Panc1 (cell line): ENCODE results near the gene ZSWIM8. TPM values are rescaled to one million over a fixed set of nuclear protein-coding genes. Genes with fewer than 3 reads are reported as not detected.

Experiments
- ATAC-seq: fragments of 200-7000 bp; cut with Tn5 transposase; 2 replicates; pipeline ENCODE4 v1.9.1; 2020; ENCODE audit warnings: mild to moderate bottlenecking, moderate library complexity
- BruUV-seq: library from RNA; stranded (reverse); fragments of 400-500 nt; replicated peaks from 2 replicates; lab custom pipeline; 2021; lab: Mats Ljungman, UMichigan
- CTCF ChIA-PET: fragments of 300-600 bp; sonication (Branson Sonifier 250); formaldehyde crosslinking; loops from one replicate; lab custom pipeline; 2022; ENCODE audit warnings: antibody characterized with exemption; lab: Charles Lee
- POLR2A ChIA-PET: fragments of 300-600 bp; sonication (Branson Sonifier 250); formaldehyde crosslinking; loops from one replicate; lab custom pipeline; 2022; ENCODE audit warnings: antibody characterized with exemption; lab: Charles Lee
- DNase-seq: peaks from one replicate; pipeline ENCODE4 v3.0.0-alpha.2; 2010; ENCODE audit warnings: low read depth, low spot score
- H3K27ac ChIP-seq: 2 replicates; pipeline ENCODE4 v1.5.1; 2011; ENCODE audit warnings: mild to moderate bottlenecking, low read length, inconsistent platforms
- H3K27me3 ChIP-seq: fragments of 200-500 bp; sonication (Bioruptor generic); 2 replicates; pipeline ENCODE4 v1.6.0; 2014; ENCODE audit warnings: low read length, inconsistent platforms; ENCODE audit not compliant: control insufficient read depth, insufficient read depth
- H3K36me3 ChIP-seq: fragments of 200-500 bp; sonication (Bioruptor generic); 2 replicates; pipeline ENCODE4 v1.5.1; 2014; ENCODE audit warnings: inconsistent platforms, mild to moderate bottlenecking, low read length, moderate library complexity; ENCODE audit not compliant: control insufficient read depth, insufficient read depth
- H3K4me1 ChIP-seq: 2 replicates; pipeline ENCODE4 v1.5.1; 2011; ENCODE audit warnings: inconsistent platforms, mild to moderate bottlenecking, low read length, moderate library complexity; ENCODE audit not compliant: control insufficient read depth, insufficient read depth
- H3K4me3 ChIP-seq, 2 experiments: 2 replicates each; pipeline ENCODE4 v1.5.1; 2011 to 2012; ENCODE audit warnings: low read depth in 2 of 2, low read length in 2 of 2, mild to moderate bottlenecking in 2 of 2, inconsistent platforms in 1 of 2, moderate library complexity in 1 of 2
- H3K9me3 ChIP-seq: fragments of 200-500 bp; sonication (Bioruptor generic); 2 replicates; pipeline ENCODE4 v1.5.1; 2014; ENCODE audit warnings: low read depth, mild to moderate bottlenecking, inconsistent platforms, low read length, moderate library complexity; ENCODE audit not compliant: control insufficient read depth, insufficient read depth
- CTCF ChIP-seq: fragments of 450-650 bp; IDR thresholded peaks from 2 replicates; pipeline ENCODE4 v1.5.1; 2017; ENCODE audit warnings: mild to moderate bottlenecking
- POLR2AphosphoS5 ChIP-seq: IDR thresholded peaks from 2 replicates; pipeline ENCODE4 v1.6.1; 2012; ENCODE audit warnings: mild to moderate bottlenecking, low read depth, low read length, moderate library complexity
- REST ChIP-seq, 2 experiments: IDR thresholded peaks; 2 replicates each; pipeline ENCODE4 v1.6.1; 2011 to 2012; ENCODE audit warnings: low read depth in 2 of 2, control low read depth in 1 of 2, low read length in 1 of 2, mild to moderate bottlenecking in 1 of 2, moderate library complexity in 1 of 2; ENCODE audit not compliant: insufficient read depth in 1 of 2
- SIN3A ChIP-seq: IDR thresholded peaks from 2 replicates; pipeline ENCODE4 v1.6.1; 2012; ENCODE audit warnings: low read depth, mild to moderate bottlenecking, low read length, moderate library complexity, borderline replicate concordance; ENCODE audit not compliant: insufficient read depth
- TCF7L2 ChIP-seq: IDR thresholded peaks from 2 replicates; pipeline ENCODE4 v1.6.1; 2011; ENCODE audit warnings: mild to moderate bottlenecking, low read depth, low read length, inconsistent platforms
- in situ Hi-C: cut with HindIII; loops from 2 replicates; pipeline ENCODE4 v1.10.0; 2016; ENCODE audit warnings: low sequenced_read_pairs, low pct_unique_long_range_greater_than_20kb
- intact Hi-C: fragments of 100-400 bp; cut with micrococcal nuclease; formaldehyde crosslinking; loops from one replicate; pipeline ENCODE4 v1.10.0; 2022; ENCODE audit not compliant: unreplicated experiment
- total RNA-seq: library from RNA; stranded (reverse); gene quantifications from one replicate; pipeline ENCODE4 v1.2.1, GENCODE V29; 2021; ENCODE audit not compliant: unreplicated experiment

ZSWIM8 gene
- total RNA-seq, 1 experiment from 2014 or later: 109 TPM

GRCh38 chr10:73841061-73841421 is 55.6 kb downstream of the ZSWIM8 start:
- no peak for TF ChIP-seq POLR2AphosphoS5
- TF ChIP-seq TCF7L2: no peak
- TF ChIP-seq CTCF: no peak
- no peak for TF ChIP-seq REST (IDR thresholded peaks at IDR 0.05; ENCODE audit: insufficient read depth in 1 of 2, low read depth in 2 of 2, low read length in 1 of 2)
- TF ChIP-seq SIN3A: no peak
- ChIA-PET POLR2A (no interaction called here), CTCF (no interaction called here)
- ATAC-seq (no peak), DNase-seq (no peak)
- Histone ChIP-seq H3K27me3 (no peaks in the 10 kb centered on the region), H3K36me3 (no peaks in the 10 kb centered on the region; the same call in 1 of the 2 replicates), H3K9me3 (no peaks in the 10 kb centered on the region), H3K27ac (no peak overlapping the region), H3K4me1 (no peaks in the 10 kb centered on the region), H3K4me3 (no peak overlapping the region)
- no TSS peak for BruUV-seq
- in situ Hi-C loops: no loop called here
- intact Hi-C loops: no loop called here

GRCh38 chr10:73841526-73842285 is 56.3 kb downstream of the ZSWIM8 start:
- TF ChIP-seq REST (IDR thresholded peaks at IDR 0.05; ENCODE audit: insufficient read depth in 1 of 2, low read depth in 2 of 2, low read length in 1 of 2): no peak
- no peak for TF ChIP-seq TCF7L2
- TF ChIP-seq CTCF: no peak
- no peak for TF ChIP-seq POLR2AphosphoS5
- TF ChIP-seq SIN3A: no peak
- no peaks in the 10 kb centered on the region for H3K9me3 ChIP-seq
- H3K27me3 ChIP-seq: no peaks in the 10 kb centered on the region
- H3K4me3 ChIP-seq: no peak overlapping the region
- POLR2A ChIA-PET: no interaction called here
- no peak overlapping the region for H3K27ac ChIP-seq
- no peak for DNase-seq
- CTCF ChIA-PET: no interaction called here
- intact Hi-C loops: no loop called here
- no TSS peak for BruUV-seq
- no peaks in the 10 kb centered on the region; the same call in 1 of the 2 replicates for H3K36me3 ChIP-seq
- ATAC-seq: no peak
- no peaks in the 10 kb centered on the region for H3K4me1 ChIP-seq
- in situ Hi-C loops: no loop called here
